Mucosa of rectum (tissue), 2 donors: ENCODE data around the gene SLC23A2.

ENCODE experiments used
- H3K27ac ChIP-seq, 2 donors: one replicate each; pipeline ENCODE4 v1.7.0; 2013; ENCODE audit warnings: inconsistent platforms in 2 of 2, low read depth in 2 of 2, low read length in 2 of 2
- H3K27me3 ChIP-seq, 2 donors: one replicate each; pipeline ENCODE4 v1.7.0; 2013; ENCODE audit warnings: low read length in 2 of 2; ENCODE audit not compliant: control insufficient read depth in 2 of 2, insufficient read depth in 2 of 2
- H3K36me3 ChIP-seq, 2 donors: one replicate each; pipeline ENCODE4 v1.7.0; 2013; ENCODE audit warnings: low read length in 2 of 2; ENCODE audit not compliant: control insufficient read depth in 2 of 2, insufficient read depth in 2 of 2
- H3K4me1 ChIP-seq, 2 donors: one replicate each; pipeline ENCODE4 v1.7.0; 2013; ENCODE audit warnings: low read length in 2 of 2, mild to moderate bottlenecking in 1 of 2; ENCODE audit not compliant: control insufficient read depth in 2 of 2, insufficient read depth in 2 of 2
- H3K4me3 ChIP-seq, 2 donors: one replicate each; pipeline ENCODE4 v1.7.0; 2013; ENCODE audit warnings: low read length in 2 of 2
- H3K9ac ChIP-seq, 2 donors: one replicate each; pipeline ENCODE4 v1.7.0; 2013; ENCODE audit warnings: low read length in 2 of 2, low read depth in 1 of 2, mild to moderate bottlenecking in 1 of 2
- H3K9me3 ChIP-seq, 2 donors: one replicate each; pipeline ENCODE4 v1.7.0; 2013; ENCODE audit warnings: low read length in 2 of 2; ENCODE audit not compliant: control insufficient read depth in 2 of 2
- donor health status: healthy.
- donor health status: Normal muscosa, but diverticular disease.

SLC23A2 gene

GRCh38 chr20:4812641-4813075 lies 188.7 kb downstream of the SLC23A2 start:
- Histone ChIP-seq H3K9me3 (no peaks in the 10 kb centered on the region), H3K9ac (no peak overlapping the region), H3K4me3 (peak overlapping the region in 1 of 2 donors; percentile 9), H3K36me3 (no peaks in the 10 kb centered on the region), H3K27ac (peak overlapping the region; percentile 76 to 90), H3K4me1 (peaks cover 2 to 30% of the 10 kb centered on the region in 2 donors), H3K27me3 (no peaks in the 10 kb centered on the region)

DNA sequence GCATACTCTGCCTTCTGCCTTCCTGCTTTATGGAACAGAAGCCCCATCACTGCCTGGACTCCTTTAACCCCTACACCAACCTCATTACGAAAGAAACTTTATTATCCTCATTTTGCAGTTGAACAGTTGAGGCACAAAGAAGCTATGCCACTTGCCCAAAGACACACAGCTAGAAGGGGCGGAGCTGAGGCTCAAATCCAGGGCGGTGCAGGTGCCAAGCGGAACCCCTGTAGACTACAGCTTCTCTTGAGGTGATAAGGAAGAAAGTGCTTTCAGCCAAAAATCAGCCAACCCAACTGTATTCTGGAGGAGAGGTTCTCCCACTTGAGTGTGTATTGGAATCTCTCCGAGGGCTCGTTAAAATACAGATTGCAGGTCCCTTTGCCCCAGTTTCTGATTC lies 189.1 kb downstream of the SLC23A2 start:
- Histone ChIP-seq H3K4me1 (peaks cover 2 to 30% of the 10 kb centered on the region in 2 donors), H3K9ac (no peak overlapping the region), H3K27me3 (no peaks in the 10 kb centered on the region), H3K9me3 (no peaks in the 10 kb centered on the region), H3K27ac (peak overlapping the region; percentile 18 to 90), H3K36me3 (no peaks in the 10 kb centered on the region), H3K4me3 (peak overlapping the region in 1 of 2 donors; percentile 9)

GRCh38 chr20:4811661-4812181 lies 189.6 kb downstream of the SLC23A2 start:
- Histone ChIP-seq H3K4me1 (peaks cover 2 to 30% of the 10 kb centered on the region in 2 donors), H3K27ac (peak overlapping the region; percentile 24 to 90), H3K27me3 (no peaks in the 10 kb centered on the region), H3K9ac (no peak overlapping the region), H3K9me3 (no peaks in the 10 kb centered on the region), H3K4me3 (peak overlapping the region in 1 of 2 donors; percentile 9), H3K36me3 (no peaks in the 10 kb centered on the region)

- no peaks in the 10 kb centered on the region for H3K27me3 ChIP-seq
- H3K27ac ChIP-seq = peak overlapping the region in 1 of 2 donors; percentile 90
- no peak overlapping the region for H3K9ac ChIP-seq
- H3K4me3 ChIP-seq = no peak overlapping the region
- H3K9me3 ChIP-seq = no peaks in the 10 kb centered on the region
- peaks cover 2 to 30% of the 10 kb centered on the region in 2 donors for H3K4me1 ChIP-seq
- H3K36me3 ChIP-seq = no peaks in the 10 kb centered on the region
These were observed 190.1 kb downstream of the SLC23A2 start for GRCh38 chr20:4811257-4811656.

DNA sequence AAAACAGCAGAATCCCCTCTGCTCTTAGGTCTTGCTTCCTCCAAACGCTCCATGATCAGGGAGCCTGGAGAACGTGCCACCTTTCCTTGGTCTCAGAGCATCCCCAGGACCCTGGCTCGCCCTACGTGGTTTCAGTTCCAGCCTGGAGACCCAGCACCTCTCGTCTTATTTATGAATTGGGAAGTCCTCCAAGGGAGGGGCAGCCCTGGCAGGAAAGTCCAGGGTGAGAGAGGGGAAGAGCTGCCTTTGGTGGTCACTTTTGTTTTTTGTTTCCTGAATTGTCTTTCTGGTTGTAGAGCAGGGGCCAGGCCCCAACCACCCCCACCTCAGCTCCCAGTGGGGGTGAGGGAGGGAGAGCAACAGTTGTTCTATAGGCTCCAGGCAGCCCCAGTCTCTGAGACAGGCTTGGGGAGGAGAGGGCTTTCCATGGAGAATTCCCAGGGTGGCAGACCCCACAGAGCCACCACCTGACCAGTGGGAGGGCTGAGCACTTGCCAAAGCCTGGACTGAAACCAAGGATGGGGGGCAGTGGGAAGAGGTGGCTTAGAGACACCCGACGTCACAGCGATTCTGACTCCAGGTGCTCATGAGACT lies 190.8 kb downstream of the SLC23A2 start:
- Histone ChIP-seq H3K4me3 (no peak overlapping the region), H3K4me1 (peaks cover 2 to 28% of the 10 kb centered on the region in 2 donors), H3K9ac (no peak overlapping the region), H3K9me3 (no peaks in the 10 kb centered on the region), H3K36me3 (no peaks in the 10 kb centered on the region), H3K27me3 (no peaks in the 10 kb centered on the region), H3K27ac (peak overlapping the region in 1 of 2 donors; percentile 90)

GRCh38 chr20:4809707-4810106 lies 191.6 kb downstream of the SLC23A2 start:
- peaks cover 2 to 24% of the 10 kb centered on the region in 2 donors for H3K4me1 ChIP-seq
- no peaks in the 10 kb centered on the region for H3K36me3 ChIP-seq
- no peak overlapping the region for H3K9ac ChIP-seq
- H3K27ac ChIP-seq = peak overlapping the region in 1 of 2 donors; percentile 9
- no peaks in the 10 kb centered on the region for H3K27me3 ChIP-seq
- H3K9me3 ChIP-seq = no peaks in the 10 kb centered on the region
- no peak overlapping the region for H3K4me3 ChIP-seq

GRCh38 chr20:4808872-4809271 lies 192.4 kb downstream of the SLC23A2 start:
- Histone ChIP-seq H3K9me3 (no peaks in the 10 kb centered on the region), H3K9ac (no peak overlapping the region), H3K4me1 (peaks cover 2 to 22% of the 10 kb centered on the region in 2 donors), H3K4me3 (no peak overlapping the region), H3K36me3 (no peaks in the 10 kb centered on the region), H3K27ac (no peak overlapping the region), H3K27me3 (no peaks in the 10 kb centered on the region)

DNA sequence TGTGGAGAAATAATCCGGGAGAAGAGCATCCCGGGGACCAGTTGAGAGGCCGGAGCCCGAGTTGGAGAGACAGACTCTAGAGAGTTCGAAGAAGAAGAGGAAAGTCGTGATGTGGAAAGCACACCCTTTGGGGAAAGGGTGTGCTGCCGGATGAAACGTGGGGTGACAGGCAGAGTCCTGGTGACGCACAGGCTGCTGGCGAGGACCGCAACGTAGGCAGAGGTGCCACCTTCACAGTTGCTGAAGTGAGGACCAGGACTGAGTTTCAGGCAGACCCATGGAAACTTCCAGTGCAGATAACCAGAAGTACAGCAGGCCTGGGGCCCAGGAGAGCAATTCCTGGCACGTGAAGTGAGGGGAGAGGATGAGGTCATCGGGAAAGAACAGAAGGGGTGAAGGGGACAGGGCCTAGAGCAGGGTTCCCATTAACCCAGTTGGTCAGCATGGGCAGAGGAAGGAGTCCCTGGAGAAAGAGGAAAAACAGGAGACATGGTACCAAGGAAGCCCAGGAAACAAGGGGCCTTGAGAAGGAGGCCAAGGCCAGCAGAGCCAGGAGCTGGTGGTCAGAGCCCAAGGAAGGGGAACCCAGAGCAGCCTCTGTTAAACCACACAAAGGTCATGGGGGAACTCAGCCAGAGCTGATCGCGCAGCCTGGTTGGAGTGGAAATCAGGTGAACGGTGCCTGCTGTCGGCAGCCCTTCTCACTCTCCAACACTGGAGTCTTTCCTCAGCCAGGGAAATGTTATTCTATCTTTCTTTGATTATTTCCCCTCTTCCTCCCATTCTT lies 195.5 kb downstream of the SLC23A2 start:
- no peak overlapping the region for H3K9ac ChIP-seq
- H3K4me1 ChIP-seq = no peaks in the 10 kb centered on the region
- H3K27me3 ChIP-seq = no peaks in the 10 kb centered on the region
- peaks cover 0 to 5% of the 10 kb centered on the region in 2 donors for H3K36me3 ChIP-seq
- no peaks in the 10 kb centered on the region for H3K9me3 ChIP-seq
- no peak overlapping the region for H3K27ac ChIP-seq
- no peak overlapping the region for H3K4me3 ChIP-seq

GRCh38 chr20:4802527-4802926 lies 198.8 kb downstream of the SLC23A2 start:
- no peak overlapping the region for H3K9ac ChIP-seq
- peaks cover 0 to 18% of the 10 kb centered on the region in 2 donors for H3K36me3 ChIP-seq
- no peak overlapping the region for H3K27ac ChIP-seq

More at GRCh38 chr20:4802527-4802926, 198.8 kb downstream of the SLC23A2 start:
- no peaks in the 10 kb centered on the region for H3K27me3 ChIP-seq
- no peak overlapping the region for H3K4me3 ChIP-seq
- no peaks in the 10 kb centered on the region for H3K9me3 ChIP-seq
- H3K4me1 ChIP-seq = no peaks in the 10 kb centered on the region
